CD4-positive, CD25-positive, alpha-beta regulatory T cell (primary cell): ENCODE data around the gene FGF7. TPM values are rescaled to one million over a fixed set of nuclear protein-coding genes. Genes with fewer than 3 reads are reported as not detected.

Source experiments
- ATAC-seq, 2 donors: fragments of 150-1000 bp; cut with Tn5 transposase; one replicate each; pipeline ENCODE4 v1.10.0; 2021; ENCODE audit warnings: low read depth in 2 of 2, moderate number of reproducible peaks in 2 of 2, moderate library complexity in 1 of 2
- DNase-seq, 3 donors: peaks; one replicate each; pipeline versions ENCODE4 v3.0.0 to v3.0.0-alpha.2; 2012 to 2022; ENCODE audit warnings: mixed read lengths in 1 of 3
- H3K27ac ChIP-seq: one replicate; pipeline ENCODE4 v1.7.0; 2013; ENCODE audit warnings: mild to moderate bottlenecking, low read length; ENCODE audit not compliant: insufficient read depth, poor library complexity, severe bottlenecking
- H3K27me3 ChIP-seq: one replicate; pipeline ENCODE4 v1.7.0; 2013; ENCODE audit warnings: low read length; ENCODE audit not compliant: control insufficient read depth, insufficient read depth
- H3K36me3 ChIP-seq: one replicate; pipeline ENCODE4 v1.7.0; 2013; ENCODE audit warnings: mild to moderate bottlenecking, low read length, moderate library complexity; ENCODE audit not compliant: control insufficient read depth, insufficient read depth
- H3K4me1 ChIP-seq: 2 replicates; pipeline ENCODE4 v1.7.0; 2013; ENCODE audit warnings: mild to moderate bottlenecking, low read length; ENCODE audit not compliant: insufficient read depth, control insufficient read depth, poor library complexity, severe bottlenecking
- H3K4me3 ChIP-seq: one replicate; pipeline ENCODE4 v1.7.0; 2013; ENCODE audit warnings: low read depth, mild to moderate bottlenecking, low read length, moderate library complexity
- H3K9me3 ChIP-seq, 2 experiments: 1 replicate in 1 of 2; 2 replicates in 1 of 2; pipeline ENCODE4 v1.7.0; 2013; ENCODE audit warnings: low read length in 2 of 2, mild to moderate bottlenecking in 1 of 2, moderate library complexity in 1 of 2; ENCODE audit not compliant: control insufficient read depth in 2 of 2
- H3K27ac Mint-ChIP-seq, 3 donors: one replicate each; pipeline ENCODE4 v1.8.0; 2020 to 2022; ENCODE audit warnings: mild to moderate bottlenecking in 3 of 3, mixed read lengths in 3 of 3, moderate library complexity in 2 of 3
- H3K27me3 Mint-ChIP-seq: one replicate; pipeline ENCODE4 v1.8.0; 2022; ENCODE audit warnings: mild to moderate bottlenecking, mixed read lengths
- H3K36me3 Mint-ChIP-seq: one replicate; pipeline ENCODE4 v1.8.0; 2020; ENCODE audit warnings: mixed read lengths
- H3K4me1 Mint-ChIP-seq, 4 donors: one replicate each; pipeline ENCODE4 v1.8.0; 2020 to 2022; ENCODE audit warnings: mixed read lengths in 4 of 4, mild to moderate bottlenecking in 1 of 4
- H3K4me3 Mint-ChIP-seq, 4 donors: one replicate each; pipeline ENCODE4 v1.8.0; 2020 to 2022; ENCODE audit warnings: mild to moderate bottlenecking in 4 of 4, mixed read lengths in 4 of 4, moderate library complexity in 3 of 4
- H3K9me3 Mint-ChIP-seq, 7 donors: one replicate each; pipeline ENCODE4 v1.8.0; 2020 to 2022; ENCODE audit warnings: mixed read lengths in 7 of 7, mild to moderate bottlenecking in 3 of 7, moderate library complexity in 2 of 7
- polyA plus RNA-seq, 4 donors: library from polyadenylated mRNA; unstranded; fragments of 300-500 nt; fragmentation: Illumina TruSeq; gene quantifications; one replicate each; pipeline ENCODE4 v1.2.3, GENCODE V29; 2021
- total RNA-seq: library from RNA; stranded (reverse); gene quantifications from one replicate; pipeline ENCODE4 v1.2.3, GENCODE V29; 2022

The FGF7 gene
- total and polyA plus RNA-seq, 5 donors from 2014 or later = 0.02 TPM; not detected in 4

DNA sequence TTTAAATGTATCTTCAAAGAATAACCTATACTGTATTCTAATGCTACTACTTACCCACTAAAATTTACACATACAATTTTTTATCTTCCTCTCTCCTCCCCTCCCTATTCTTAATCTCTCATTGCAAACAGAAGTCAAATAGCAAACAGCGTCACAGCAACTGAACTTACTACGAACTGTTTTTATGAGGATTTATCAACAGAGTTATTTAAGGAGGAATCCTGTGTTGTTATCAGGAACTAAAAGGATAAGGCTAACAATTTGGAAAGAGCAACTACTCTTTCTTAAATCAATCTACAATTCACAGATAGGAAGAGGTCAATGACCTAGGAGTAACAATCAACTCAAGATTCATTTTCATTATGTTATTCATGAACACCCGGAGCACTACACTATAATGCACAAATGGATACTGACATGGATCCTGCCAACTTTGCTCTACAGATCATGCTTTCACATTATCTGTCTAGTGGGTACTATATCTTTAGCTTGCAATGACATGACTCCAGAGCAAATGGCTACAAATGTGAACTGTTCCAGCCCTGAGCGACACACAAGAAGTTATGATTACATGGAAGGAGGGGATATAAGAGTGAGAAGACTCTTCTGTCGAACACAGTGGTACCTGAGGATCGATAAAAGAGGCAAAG lies 984 bp downstream of the FGF7 start:
- Mint-ChIP-seq H3K36me3 (no peaks in the 10 kb centered on the region), H3K27ac (no peak overlapping the region), H3K4me1 (peaks cover 0 to 3% (median 0%) of the 10 kb centered on the region in 4 donors), H3K9me3 (peaks cover 0 to 4% (median 0%) of the 10 kb centered on the region in 7 donors), H3K4me3 (no peak overlapping the region), H3K27me3 (peaks cover 18% of the 10 kb centered on the region)
- Histone ChIP-seq H3K9me3 (no peaks in the 10 kb centered on the region), H3K4me1 (no peaks in the 10 kb centered on the region), H3K36me3 (no peaks in the 10 kb centered on the region), H3K4me3 (no peak overlapping the region), H3K27ac (no peak overlapping the region), H3K27me3 (peaks cover 2% of the 10 kb centered on the region)
- DNase-seq (no peak), ATAC-seq (no peak)

GRCh38 chr15:49424954-49425353 lies 1.9 kb downstream of the FGF7 start:
- Histone ChIP-seq H3K36me3 (no peaks in the 10 kb centered on the region), H3K27ac (no peak overlapping the region), H3K4me3 (no peak overlapping the region), H3K4me1 (no peaks in the 10 kb centered on the region), H3K27me3 (peaks cover 2% of the 10 kb centered on the region), H3K9me3 (no peaks in the 10 kb centered on the region)
- DNase-seq (no peak), ATAC-seq (no peak)
- peaks cover 22% of the 10 kb centered on the region for H3K27me3 Mint-ChIP-seq
- H3K4me3 Mint-ChIP-seq = no peak overlapping the region
- no peaks in the 10 kb centered on the region for H3K36me3 Mint-ChIP-seq
- peaks cover 0 to 4% (median 0%) of the 10 kb centered on the region in 7 donors for H3K9me3 Mint-ChIP-seq
- peaks cover 0 to 3% (median 0%) of the 10 kb centered on the region in 4 donors for H3K4me1 Mint-ChIP-seq
- no peak overlapping the region for H3K27ac Mint-ChIP-seq

DNA sequence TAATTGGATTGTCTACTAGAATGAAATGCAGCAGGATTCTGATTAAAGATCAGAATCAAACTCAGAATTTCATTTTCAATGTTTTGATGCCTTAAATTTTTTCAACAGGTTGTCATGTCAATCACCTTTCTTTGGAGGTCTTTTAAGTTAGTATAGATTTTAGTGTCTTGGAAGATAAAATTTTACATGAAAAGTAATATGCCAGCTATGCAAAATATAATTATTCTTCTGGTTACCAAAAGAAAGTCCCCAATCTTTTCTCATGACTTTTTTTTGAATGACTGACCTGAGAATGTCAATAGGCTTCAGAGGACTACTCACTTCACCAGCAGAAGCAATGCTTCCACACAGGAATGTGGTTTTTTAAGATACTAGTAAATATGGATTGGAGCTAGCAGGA lies 4.3 kb downstream of the FGF7 start:
- no peaks in the 10 kb centered on the region for H3K4me1 Mint-ChIP-seq
- no peak for ATAC-seq
- Histone ChIP-seq H3K36me3 (no peaks in the 10 kb centered on the region), H3K9me3 (no peaks in the 10 kb centered on the region), H3K27me3 (peaks cover 4% of the 10 kb centered on the region), H3K4me1 (no peaks in the 10 kb centered on the region), H3K27ac (no peak overlapping the region), H3K4me3 (no peak overlapping the region)
- no peak for DNase-seq
- no peak overlapping the region for H3K27ac Mint-ChIP-seq
- H3K27me3 Mint-ChIP-seq = peaks cover 30% of the 10 kb centered on the region
- H3K4me3 Mint-ChIP-seq = no peak overlapping the region
- H3K36me3 Mint-ChIP-seq = no peaks in the 10 kb centered on the region
- no peaks in the 10 kb centered on the region for H3K9me3 Mint-ChIP-seq

DNA sequence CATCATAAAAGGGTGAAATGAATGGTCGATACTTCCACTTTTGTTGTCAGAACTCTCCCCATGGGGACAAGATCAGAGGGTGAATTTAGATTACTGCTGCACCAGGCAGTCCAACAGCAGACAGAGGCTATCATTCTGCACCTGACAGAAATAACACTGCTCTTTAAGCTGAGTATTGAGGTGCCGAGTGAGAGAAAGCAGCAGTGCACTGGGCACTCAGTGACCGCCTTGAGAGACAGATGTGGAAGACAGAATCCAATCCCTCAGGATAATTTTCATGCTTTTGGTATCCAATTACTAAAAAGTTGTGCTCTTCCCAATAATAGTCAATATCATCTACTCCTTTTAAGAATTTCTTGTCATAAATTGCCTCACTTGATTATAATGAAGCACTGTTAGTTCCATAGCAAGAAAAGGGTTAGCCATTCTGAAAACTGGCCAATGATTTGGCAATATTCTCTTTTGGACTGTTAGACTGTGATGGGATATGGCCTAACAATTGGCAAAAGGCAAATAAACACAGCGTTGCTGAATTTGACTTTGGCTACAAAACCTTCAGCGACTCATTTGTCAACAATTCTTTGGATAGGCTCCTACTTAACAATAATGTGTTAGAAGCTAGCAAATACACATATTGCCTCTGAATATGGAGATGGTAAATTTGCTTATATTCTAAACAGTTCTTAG lies 5.5 kb downstream of the FGF7 start:
- peaks cover 4% of the 10 kb centered on the region for H3K27me3 ChIP-seq
- no peaks in the 10 kb centered on the region for H3K4me1 ChIP-seq
- no peak overlapping the region for H3K4me3 ChIP-seq
- Mint-ChIP-seq H3K4me3 (no peak overlapping the region), H3K9me3 (no peaks in the 10 kb centered on the region), H3K4me1 (no peaks in the 10 kb centered on the region), H3K36me3 (no peaks in the 10 kb centered on the region), H3K27ac (no peak overlapping the region), H3K27me3 (peaks cover 34% of the 10 kb centered on the region)
- H3K36me3 ChIP-seq = no peaks in the 10 kb centered on the region
- H3K27ac ChIP-seq = no peak overlapping the region
- DNase-seq (no peak), ATAC-seq (no peak)
- H3K9me3 ChIP-seq = no peaks in the 10 kb centered on the region

- Mint-ChIP-seq H3K27ac (no peak overlapping the region), H3K9me3 (no peaks in the 10 kb centered on the region), H3K4me3 (no peak overlapping the region), H3K36me3 (no peaks in the 10 kb centered on the region), H3K4me1 (no peaks in the 10 kb centered on the region), H3K27me3 (peaks cover 41% of the 10 kb centered on the region)
- Histone ChIP-seq H3K27me3 (peaks cover 2% of the 10 kb centered on the region), H3K4me3 (no peak overlapping the region), H3K27ac (no peak overlapping the region), H3K36me3 (no peaks in the 10 kb centered on the region), H3K4me1 (no peaks in the 10 kb centered on the region), H3K9me3 (no peaks in the 10 kb centered on the region)
- ATAC-seq (no peak), DNase-seq (no peak)
Measured at GRCh38 chr15:49430046-49430445, 7.0 kb downstream of the FGF7 start.

DNA sequence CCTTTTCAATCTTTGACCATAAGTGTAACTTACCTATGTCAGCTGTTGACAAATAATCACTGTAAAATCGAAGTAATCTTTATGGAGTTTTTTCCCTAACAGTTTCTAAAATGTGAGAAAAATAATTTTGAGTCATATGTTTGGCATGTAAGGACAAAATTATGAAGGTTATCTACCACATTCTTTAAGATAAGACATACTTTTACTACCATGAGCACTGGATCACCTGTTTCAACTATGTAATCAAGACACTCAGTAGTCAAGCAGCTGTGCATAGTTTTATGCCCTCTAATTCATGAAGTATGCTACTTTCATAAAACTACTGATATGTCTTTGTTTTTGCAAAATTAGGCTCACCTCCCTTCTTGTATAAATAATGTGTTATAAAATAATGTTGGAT lies 12.1 kb downstream of the FGF7 start:
- peaks cover 0 to 6% (median 4%) of the 10 kb centered on the region in 4 donors for H3K4me1 Mint-ChIP-seq
- no peak overlapping the region for H3K27ac ChIP-seq
- no peak overlapping the region for H3K4me3 ChIP-seq
- H3K27ac Mint-ChIP-seq = no peak overlapping the region
- no peak for ATAC-seq
- no peaks in the 10 kb centered on the region for H3K9me3 Mint-ChIP-seq
- H3K36me3 Mint-ChIP-seq = no peaks in the 10 kb centered on the region
- H3K36me3 ChIP-seq = no peaks in the 10 kb centered on the region
- DNase-seq = no peak
- H3K4me3 Mint-ChIP-seq = no peak overlapping the region
- no peaks in the 10 kb centered on the region for H3K4me1 ChIP-seq
- H3K9me3 ChIP-seq = no peaks in the 10 kb centered on the region
- peaks cover 31% of the 10 kb centered on the region for H3K27me3 Mint-ChIP-seq
- H3K27me3 ChIP-seq = no peaks in the 10 kb centered on the region

- no peak for DNase-seq
- Histone ChIP-seq H3K9me3 (no peaks in the 10 kb centered on the region), H3K36me3 (no peaks in the 10 kb centered on the region), H3K4me1 (no peaks in the 10 kb centered on the region), H3K27ac (no peak overlapping the region), H3K27me3 (no peaks in the 10 kb centered on the region), H3K4me3 (no peak overlapping the region)
- Mint-ChIP-seq H3K36me3 (no peaks in the 10 kb centered on the region), H3K4me3 (no peak overlapping the region), H3K27ac (no peak overlapping the region), H3K4me1 (peaks cover 0 to 7% (median 5%) of the 10 kb centered on the region in 4 donors), H3K9me3 (no peaks in the 10 kb centered on the region), H3K27me3 (peaks cover 19% of the 10 kb centered on the region)
- no peak for ATAC-seq
Measured at GRCh38 chr15:49436751-49437150, 13.7 kb downstream of the FGF7 start.
